K562 (cell line): ENCODE measurements around the gene CABLES1. TPM values are rescaled to one million over a fixed set of nuclear protein-coding genes. Genes with fewer than 3 reads are reported as not detected.

Experiments
- ATAC-seq: fragments of 200-7000 bp; cut with Tn5 transposase; 3 replicates; pipeline ENCODE4 v1.9.1; 2020; ENCODE audit warnings: moderate library complexity
- BruUV-seq: library from RNA; stranded (reverse); fragments of 400-500 nt; replicated peaks from 2 replicates; lab custom pipeline; 2021; lab: Mats Ljungman, UMichigan
- CTCF ChIA-PET: fragments of 300-600 bp; formaldehyde crosslinking; extraction: SDS; loops from one replicate; lab custom pipeline; 2021; ENCODE audit warnings: low intra/inter-chr PET ratio; lab: Yijun Ruan, JAX
- POLR2A ChIA-PET: fragments of 300-600, 350-650 bp; sonication (Branson Sonifier 250); formaldehyde crosslinking; extraction: SDS; loops from one replicate; lab custom pipeline; 2021; ENCODE audit warnings: antibody characterized with exemption, inconsistent platforms; lab: Yijun Ruan, JAX
- DNase-seq, 4 experiments: peaks; one replicate each; pipeline versions ENCODE4 v3.0.0 to v3.0.0-alpha.2; 2011 to 2018; ENCODE audit warnings: low spot score in 3 of 4, mixed read lengths in 3 of 4; ENCODE audit errors: extremely low read depth in 1 of 4
- FAIRE-seq: peaks from 2 replicates; lab custom pipeline; 2011; peaks lifted over from hg19 to GRCh38; lab: Jason Lieb, UNC
- H2AFZ ChIP-seq: 2 replicates; pipeline ENCODE4 v1.6.0; 2011; ENCODE audit warnings: low read depth, low read length, control low read depth, inconsistent platforms
- H3K27ac ChIP-seq: fragments of 200-600 bp; 3 replicates; pipeline ENCODE4 v1.8.0; 2011; ENCODE audit warnings: low read depth, mild to moderate bottlenecking, control low read depth, inconsistent platforms, low read length, moderate library complexity, mixed read lengths; ENCODE audit errors: extremely low read depth
- H3K27me3 ChIP-seq, 2 experiments: fragments of 300-600 bp in 1 of 2; 2 replicates in 1 of 2; 3 replicates in 1 of 2; pipeline versions ENCODE4 v1.6.0 to v1.8.0; 2011; ENCODE audit warnings: inconsistent platforms in 2 of 2, low read length in 2 of 2, mild to moderate bottlenecking in 1 of 2, mixed read lengths in 1 of 2, moderate library complexity in 1 of 2; ENCODE audit not compliant: control insufficient read depth in 2 of 2, insufficient read depth in 2 of 2
- H3K36me3 ChIP-seq: fragments of 300-600 bp; 3 replicates; pipeline ENCODE4 v1.8.0; 2011; ENCODE audit warnings: mild to moderate bottlenecking, low read length, inconsistent platforms; ENCODE audit not compliant: control insufficient read depth, insufficient read depth
- H3K4me1 ChIP-seq, 2 experiments: fragments of 200-600 bp in 1 of 2; replicated peaks in 1 of 2; 2 replicates in 1 of 2; 3 replicates in 1 of 2; pipeline versions ENCODE4 v1.5.1 to v1.8.0; 2011; ENCODE audit warnings: inconsistent platforms in 2 of 2, low read length in 2 of 2, mild to moderate bottlenecking in 1 of 2, mixed read lengths in 1 of 2, moderate library complexity in 1 of 2; ENCODE audit not compliant: control insufficient read depth in 2 of 2, insufficient read depth in 2 of 2
- H3K4me2 ChIP-seq: 2 replicates; pipeline ENCODE4 v1.6.1; 2011; ENCODE audit warnings: low read length, control low read depth, inconsistent platforms, mixed read lengths; ENCODE audit not compliant: insufficient read depth
- H3K4me3 ChIP-seq: fragments of 200-600 bp; sonication (generic), shearing (Covaris generic); 2 replicates; pipeline ENCODE4 v1.5.1; 2016; ENCODE audit warnings: control low read depth, inconsistent platforms
- H3K79me2 ChIP-seq: fragments of 200-600 bp; 3 replicates; pipeline ENCODE4 v1.8.0; 2011; ENCODE audit warnings: low read length, inconsistent platforms; ENCODE audit not compliant: control insufficient read depth, insufficient read depth
- H3K9ac ChIP-seq, 2 experiments: 2 replicates each; pipeline versions ENCODE4 v1.6.0 to v1.6.1; 2011; ENCODE audit warnings: low read depth in 2 of 2, low read length in 2 of 2, control low read depth in 1 of 2, inconsistent platforms in 1 of 2, mild to moderate bottlenecking in 1 of 2, mixed read lengths in 1 of 2; ENCODE audit not compliant: insufficient read depth in 1 of 2
- H3K9me1 ChIP-seq: one replicate; pipeline ENCODE4 v1.6.0; 2011; ENCODE audit warnings: inconsistent platforms, mild to moderate bottlenecking, low read length, moderate library complexity; ENCODE audit not compliant: control insufficient read depth, insufficient read depth
- H3K9me3 ChIP-seq: replicated peaks from 2 replicates; pipeline ENCODE4 v1.5.1; 2011; ENCODE audit warnings: low read depth, low read length, inconsistent platforms; ENCODE audit not compliant: control insufficient read depth, insufficient read depth
- H4K20me1 ChIP-seq: replicated peaks from 2 replicates; pipeline ENCODE4 v1.6.1; 2011; ENCODE audit warnings: low read length, inconsistent platforms, mixed read lengths; ENCODE audit not compliant: control insufficient read depth, insufficient read depth
- ATF2 ChIP-seq: sonication (generic); formaldehyde crosslinking; IDR thresholded peaks from 2 replicates; pipeline ENCODE4 v1.8.1; 2022; ENCODE audit warnings: missing genetic modification reagents
- CSDE1 ChIP-seq, 2 experiments: fragments of 450-650 bp; IDR thresholded peaks; 2 replicates each; pipeline ENCODE4 v1.6.1; 2016; ENCODE audit warnings: mild to moderate bottlenecking in 1 of 2
- EHMT2 ChIP-seq: fragments of 450-650 bp; IDR thresholded peaks from 2 replicates; pipeline ENCODE4 v1.6.1; 2018; ENCODE audit warnings: antibody characterized with exemption
- KLF6 ChIP-seq: fragments of 250-450 bp; sonication (Bioruptor Pico); IDR thresholded peaks from 2 replicates; pipeline ENCODE4 v1.4.0; 2020; ENCODE audit warnings: mild to moderate bottlenecking, moderate library complexity, borderline replicate concordance
- NCOR1 ChIP-seq: fragments of 450-650 bp; IDR thresholded peaks from 2 replicates; pipeline ENCODE4 v1.6.1; 2016; ENCODE audit warnings: mild to moderate bottlenecking, moderate library complexity
- NFATC3 ChIP-seq: fragments of 450-650 bp; IDR thresholded peaks from 2 replicates; pipeline ENCODE4 v1.6.1; 2017; ENCODE audit warnings: mild to moderate bottlenecking
- NFE2 ChIP-seq: IDR thresholded peaks from 2 replicates; pipeline ENCODE4 v1.6.1; 2014; ENCODE audit warnings: antibody characterized with exemption, low read depth
- POLR2G ChIP-seq: fragments of 200-400 bp; formaldehyde crosslinking; IDR thresholded peaks from 2 replicates; pipeline ENCODE4 v1.6.1; 2017; ENCODE audit warnings: low read depth, mild to moderate bottlenecking, antibody characterized with exemption, low read length, moderate library complexity
- SIRT6 ChIP-seq: IDR thresholded peaks from one replicate; pipeline ENCODE4 v1.6.1; 2012; ENCODE audit warnings: low read depth, mild to moderate bottlenecking, control low read depth, inconsistent platforms, low read length, moderate library complexity
- TGIF2 ChIP-seq: sonication (generic); formaldehyde crosslinking; IDR thresholded peaks from 2 replicates; pipeline ENCODE4 v1.8.1; 2022; ENCODE audit warnings: mild to moderate bottlenecking, missing genetic modification reagents, moderate library complexity
- VEZF1 ChIP-seq: fragments of 200-800 bp; sonication (Bioruptor generic); IDR thresholded peaks from 2 replicates; pipeline ENCODE4 v1.6.1; 2017; ENCODE audit warnings: missing genetic modification characterization, missing compliant biosample characterization
- ZBTB1 ChIP-seq: sonication (generic); formaldehyde crosslinking; IDR thresholded peaks from 2 replicates; pipeline ENCODE4 v1.8.1; 2023; ENCODE audit warnings: missing genetic modification reagents, low read depth, mild to moderate bottlenecking, borderline replicate concordance
- ZNF224 ChIP-seq: sonication (generic); formaldehyde crosslinking; IDR thresholded peaks from 2 replicates; pipeline ENCODE4 v1.8.0; 2022; ENCODE audit warnings: mild to moderate bottlenecking, missing genetic modification reagents
- ZNF239 ChIP-seq: fragments of 250-450 bp; sonication (Bioruptor Pico); IDR thresholded peaks from 2 replicates; pipeline ENCODE4 v1.4.0; 2020; ENCODE audit warnings: mild to moderate bottlenecking
- ZNF263 ChIP-seq: sonication (generic); formaldehyde crosslinking; IDR thresholded peaks from 2 replicates; pipeline ENCODE4 v1.8.0; 2022; ENCODE audit warnings: mild to moderate bottlenecking, missing genetic modification reagents, borderline replicate concordance
- ZNF282 ChIP-seq: sonication (generic); formaldehyde crosslinking; IDR thresholded peaks from 2 replicates; pipeline ENCODE4 v1.8.1; 2023; ENCODE audit warnings: missing genetic modification reagents
- ZNF778 ChIP-seq: fragments of 450-650 bp; formaldehyde crosslinking; IDR thresholded peaks from 2 replicates; pipeline ENCODE4 v1.4.0; 2020; ENCODE audit warnings: mild to moderate bottlenecking, moderate library complexity
- WGBS: fragments of 100-300 bp; shearing (Covaris generic); methylation state at CpG from one replicate; pipeline ENCODE4 v1.1.6; 2016; ENCODE audit warnings: low coverage, mixed read lengths; ENCODE audit not compliant: insufficient coverage; ENCODE audit errors: missing lambda C conversion rate; 5-methylcytosine and 5-hydroxymethylcytosine counted together
- in situ Hi-C: fragments of 300-500 bp; cut with MboI; formaldehyde crosslinking; loops from 4 replicates; pipeline ENCODE4 v1.15.0; 2018; ENCODE audit warnings: inconsistent platforms, mixed read lengths
- intact Hi-C: fragments of 100-400 bp; cut with micrococcal nuclease; formaldehyde crosslinking; loops from 2 replicates; pipeline ENCODE4 v1.14.2; 2022
- polyA plus RNA-seq, 8 experiments: library from polyadenylated mRNA; depleted of rRNA in 4 of 8; stranded (reverse) in 5 of 8; unstranded in 3 of 8; fragments of >200 nt; fragmentation: Nextera tagmentation in 2 of 8; fragmentation: Illumina TruSeq in 1 of 8; extraction: Ambion mirVana in 2 of 8; extraction: Trizol in 1 of 8; gene quantifications; 2 replicates each; pipeline versions ENCODE4 v1.2.1 to v1.2.3, GENCODE V29; 2011 to 2014; ENCODE audit warnings: inconsistent platforms in 1 of 8, missing spikeins in 1 of 8
- total RNA-seq, 7 experiments: library from RNA; depleted of rRNA in 6 of 7; stranded (reverse); fragments of >200 nt in 6 of 7; fragmentation: Illumina TruSeq in 2 of 7; extraction: Trizol in 2 of 7; gene quantifications; 2 replicates each; pipeline versions ENCODE4 v1.2.1 to v1.2.3, GENCODE V29; 2011 to 2021; ENCODE audit warnings: low replicate concordance in 1 of 7
- TF ChIP-seq, protein P1 (sequence below): fragments of 250-450 bp; sonication (Bioruptor Pico); IDR thresholded peaks from 2 replicates; pipeline ENCODE4 v1.6.1; 2021; ENCODE audit warnings: mild to moderate bottlenecking

CABLES1 gene
- total and polyA plus RNA-seq, 9 of the 15 experiments (the other 6 are each of a cell fraction or from before 2014, with no cell fraction given) = 0.04 to 0.10 (median 0.06) TPM; not detected in 3

DNA sequence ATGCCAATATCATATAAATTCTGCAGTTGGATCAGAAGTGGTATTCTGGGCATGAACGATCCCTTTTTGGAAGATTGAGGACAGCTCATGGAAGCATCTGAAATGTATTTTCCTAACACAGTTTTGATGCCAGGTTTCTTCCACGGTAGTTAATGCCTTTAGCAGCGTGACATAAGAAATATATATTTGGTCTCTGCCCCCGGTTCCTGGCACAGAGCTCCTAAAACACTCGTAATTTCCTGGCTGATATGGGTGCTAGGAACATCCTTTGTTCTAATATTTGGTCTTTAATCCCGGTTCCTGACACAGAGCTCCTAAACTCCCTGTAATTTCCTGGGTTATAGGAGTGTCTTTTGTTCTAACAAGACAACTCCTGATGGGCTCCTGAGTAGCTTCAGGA is 8.2 kb upstream of the CABLES1 start:
- POLR2A ChIA-PET = interaction anchor here (0.6 kb wide), 2 partner anchors 374 to 472 kb away, joined by 3 to 4 read pairs; no protein-coding TSS in a partner anchor
- no peak overlapping the region for H2AFZ ChIP-seq
- DNase-seq (no peak), FAIRE-seq (no peak), ATAC-seq (no peak)
- no TSS peak for BruUV-seq
- H4K20me1 ChIP-seq = no peaks in the 10 kb centered on the region
- in situ Hi-C loops = no loop called here
- H3K9me3 ChIP-seq = no peaks in the 10 kb centered on the region
- H3K4me2 ChIP-seq = no peak overlapping the region
- no peak overlapping the region for H3K27ac ChIP-seq
- no peak overlapping the region for H3K4me3 ChIP-seq
- under 1% methylated on average over 6 of the region's 6 CpGs for WGBS
- intact Hi-C loops = no loop called here
- no peaks in the 10 kb centered on the region for H3K79me2 ChIP-seq
- H3K4me1 ChIP-seq = no peaks in the 10 kb centered on the region; a peak in 1 of 5 replicates
- CTCF ChIA-PET = no interaction called here
- no peaks in the 10 kb centered on the region for H3K9me1 ChIP-seq
- no peaks in the 10 kb centered on the region for H3K36me3 ChIP-seq
- H3K27me3 ChIP-seq = peaks cover 30 to 40% of the 10 kb centered on the region in 2 experiments
- H3K9ac ChIP-seq = no peak overlapping the region
- TF ChIP-seq ZBTB1 (no peak), ZNF224 (no peak), NFE2 (no peak), ZNF239 (CRISPR knock-in tag) (no peak), TGIF2 (CRISPR knock-in tag) (no peak), EHMT2 (no peak), SIRT6 (no peak), KLF6 (CRISPR knock-in tag) (no peak), POLR2G (no peak), ZNF282 (CRISPR knock-in tag) (no peak), ZNF778 (CRISPR knock-in tag) (no peak), VEZF1 (no peak), ZNF263 (CRISPR knock-in tag) (no peak), ATF2 (CRISPR knock-in tag) (no peak), CSDE1 (IDR thresholded peaks at IDR 0.05) (no peak), NCOR1 (no peak), NFATC3 (no peak)
- TF ChIP-seq, protein P1, sequence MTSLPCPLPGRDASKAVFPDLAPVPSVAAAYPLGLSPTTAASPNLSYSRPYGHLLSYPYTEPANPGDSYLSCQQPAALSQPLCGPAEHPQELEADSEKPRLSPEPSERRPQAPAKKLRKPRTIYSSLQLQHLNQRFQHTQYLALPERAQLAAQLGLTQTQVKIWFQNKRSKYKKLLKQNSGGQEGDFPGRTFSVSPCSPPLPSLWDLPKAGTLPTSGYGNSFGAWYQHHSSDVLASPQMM (CRISPR knock-in tag) = no peak
